ENCODE results near the gene RPL19. TPM values are rescaled to one million over a fixed set of nuclear protein-coding genes. Genes with fewer than 3 reads are reported as not detected.
A peak's percentile ranks its signal among the peaks of the same experiment; 100 is the strongest.

Gene RPL19
- total RNA-seq, 3 donors from 2014 or later = 1,315 to 1,492 (median 1,411) TPM

DNA sequence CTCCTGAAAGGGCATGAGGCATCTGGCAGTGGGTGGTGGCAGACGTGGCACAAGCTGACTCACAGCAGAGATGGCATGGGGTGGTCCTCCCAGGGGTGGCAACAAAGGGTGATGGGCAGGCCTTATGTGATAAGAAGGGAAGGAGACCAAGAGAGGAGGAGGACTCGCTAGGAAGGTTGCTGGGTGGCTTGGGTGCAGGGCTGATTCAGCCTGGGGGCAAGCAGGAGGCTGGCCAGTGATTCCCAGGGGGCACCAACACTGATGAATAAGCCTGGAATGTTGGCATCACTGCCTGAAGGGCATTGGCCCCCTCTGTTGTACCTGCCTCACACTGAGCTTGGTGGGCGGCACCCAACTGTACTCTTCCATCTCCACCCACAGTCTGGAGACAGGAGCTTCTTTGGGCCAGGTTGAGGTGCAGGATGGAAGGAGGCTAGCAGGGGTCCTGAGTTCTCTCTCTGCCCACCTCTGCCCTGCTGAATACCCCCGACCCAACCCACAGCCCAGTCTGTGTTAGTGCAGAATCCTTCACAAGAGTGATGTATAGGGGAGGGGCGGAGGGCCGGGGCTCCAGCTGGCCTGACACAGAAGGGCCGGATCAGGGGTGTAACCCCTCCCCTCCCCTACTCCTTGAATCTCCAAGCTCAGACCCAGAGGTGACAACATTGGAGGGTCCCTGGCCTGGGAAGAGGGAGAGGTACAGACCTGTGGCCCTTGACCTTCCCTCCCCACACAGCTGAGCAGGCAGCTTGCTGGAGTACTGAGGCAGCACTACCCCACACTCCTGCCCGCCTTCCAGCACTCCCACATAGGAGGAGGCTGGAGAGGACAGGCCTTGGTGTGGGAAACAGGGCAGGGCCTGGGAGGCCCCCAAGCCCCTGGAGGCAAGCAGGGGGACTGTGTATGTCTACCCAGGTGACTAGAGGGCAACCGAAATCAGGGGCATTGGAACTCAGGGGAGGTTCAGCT is 23.1 kb downstream of the RPL19 start:
- ATAC-seq = no peak
- DNase-seq = peak in 1 of 3 donors; percentile 25
- intact Hi-C loops (cut with DNase I, micrococcal nuclease) = no loop called here
- Histone ChIP-seq H3K9me3 (no peaks in the 10 kb centered on the region), H3K4me3 (no peak overlapping the region), H3K36me3 (ENCODE audit: low read depth) (no peaks in the 10 kb centered on the region), H3K4me1 (ENCODE audit: low read depth) (peaks cover 7% of the 10 kb centered on the region)
- TF ChIP-seq, protein P1, sequence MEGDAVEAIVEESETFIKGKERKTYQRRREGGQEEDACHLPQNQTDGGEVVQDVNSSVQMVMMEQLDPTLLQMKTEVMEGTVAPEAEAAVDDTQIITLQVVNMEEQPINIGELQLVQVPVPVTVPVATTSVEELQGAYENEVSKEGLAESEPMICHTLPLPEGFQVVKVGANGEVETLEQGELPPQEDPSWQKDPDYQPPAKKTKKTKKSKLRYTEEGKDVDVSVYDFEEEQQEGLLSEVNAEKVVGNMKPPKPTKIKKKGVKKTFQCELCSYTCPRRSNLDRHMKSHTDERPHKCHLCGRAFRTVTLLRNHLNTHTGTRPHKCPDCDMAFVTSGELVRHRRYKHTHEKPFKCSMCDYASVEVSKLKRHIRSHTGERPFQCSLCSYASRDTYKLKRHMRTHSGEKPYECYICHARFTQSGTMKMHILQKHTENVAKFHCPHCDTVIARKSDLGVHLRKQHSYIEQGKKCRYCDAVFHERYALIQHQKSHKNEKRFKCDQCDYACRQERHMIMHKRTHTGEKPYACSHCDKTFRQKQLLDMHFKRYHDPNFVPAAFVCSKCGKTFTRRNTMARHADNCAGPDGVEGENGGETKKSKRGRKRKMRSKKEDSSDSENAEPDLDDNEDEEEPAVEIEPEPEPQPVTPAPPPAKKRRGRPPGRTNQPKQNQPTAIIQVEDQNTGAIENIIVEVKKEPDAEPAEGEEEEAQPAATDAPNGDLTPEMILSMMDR (IDR thresholded peaks at IDR 0.05) = no peak

DNA sequence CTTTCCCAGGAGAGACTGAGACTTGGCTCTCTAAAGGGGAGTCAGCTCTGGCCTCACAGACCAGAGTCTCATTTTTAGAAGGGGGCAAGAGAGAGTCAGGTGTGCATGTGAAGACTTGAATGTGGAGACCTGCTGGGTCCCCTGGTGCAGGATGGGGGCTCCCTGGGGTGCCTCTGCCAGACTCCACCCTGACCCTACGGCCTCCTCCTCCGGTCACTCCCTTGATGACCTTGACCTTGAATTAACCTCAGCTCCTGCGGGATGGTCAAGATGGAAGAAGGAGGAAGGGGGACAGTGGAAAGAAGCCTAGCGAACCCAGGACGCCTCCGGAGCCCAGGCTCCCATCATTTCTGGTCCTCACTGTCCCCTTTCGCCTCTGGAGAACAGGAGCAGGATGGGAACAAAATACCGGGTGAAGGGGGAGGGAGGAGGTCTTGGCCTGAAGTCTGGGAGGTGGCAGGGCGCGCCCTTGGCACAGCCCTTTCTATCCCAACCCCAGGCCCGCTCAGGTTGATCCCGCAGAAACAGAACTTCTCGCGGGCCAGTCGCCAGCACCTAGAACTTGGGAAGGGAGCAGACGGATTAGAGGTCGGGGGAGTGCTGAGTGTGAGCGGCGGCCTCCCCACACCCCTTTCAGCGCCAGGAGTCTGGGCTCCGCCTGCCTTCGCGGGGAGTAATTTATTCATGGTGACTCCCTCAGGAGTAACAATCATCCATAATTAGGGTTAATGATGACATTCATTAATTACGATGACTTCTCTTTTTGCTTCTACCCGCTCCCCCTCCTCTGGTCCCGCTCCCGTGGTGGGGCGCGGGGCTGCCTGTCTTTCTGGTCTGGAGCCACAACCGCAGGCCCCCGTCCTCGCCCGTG is 24.1 kb downstream of the RPL19 start:
- DNase-seq (peak in 1 of 3 donors; percentile 27), ATAC-seq (no peak)
- no peak overlapping the region for H3K4me3 ChIP-seq
- peaks cover 7% of the 10 kb centered on the region for H3K4me1 ChIP-seq (ENCODE audit: low read depth)
- H3K36me3 ChIP-seq (ENCODE audit: low read depth) = no peaks in the 10 kb centered on the region
- intact Hi-C loops (cut with DNase I, micrococcal nuclease) = no loop called here
- TF ChIP-seq, protein P1 (IDR thresholded peaks at IDR 0.05) = no peak
- H3K9me3 ChIP-seq = no peaks in the 10 kb centered on the region

DNA sequence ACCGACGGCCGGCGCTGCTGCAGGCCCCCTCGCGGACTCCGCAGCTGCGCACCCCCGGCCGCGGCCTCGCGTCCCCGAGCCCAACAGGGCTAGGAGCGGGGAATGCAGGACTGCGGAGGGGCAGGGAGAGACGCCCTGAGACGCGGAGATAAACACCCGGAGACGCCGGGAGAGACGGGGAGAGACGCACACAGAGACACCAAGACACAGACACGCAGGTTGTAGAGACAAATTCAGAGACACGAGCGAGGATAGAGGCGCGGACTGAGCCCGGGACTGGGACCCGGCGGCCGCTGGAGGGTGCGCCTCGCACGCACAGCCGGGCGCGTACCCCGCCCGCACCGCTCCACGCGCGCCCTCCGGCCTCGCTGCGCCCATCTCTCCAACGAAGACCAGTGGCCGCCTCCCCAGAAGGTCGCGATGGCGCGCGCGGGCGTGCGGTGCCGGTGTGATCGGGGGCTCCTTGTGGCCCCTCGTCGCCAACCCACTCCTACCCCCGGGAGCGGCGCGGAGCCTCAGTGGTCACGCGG is 24.8 kb downstream of the RPL19 start:
- Histone ChIP-seq H3K4me3 (no peak overlapping the region), H3K36me3 (ENCODE audit: low read depth) (no peaks in the 10 kb centered on the region), H3K4me1 (ENCODE audit: low read depth) (peaks cover 7% of the 10 kb centered on the region), H3K9me3 (no peaks in the 10 kb centered on the region)
- intact Hi-C loops (cut with DNase I, micrococcal nuclease) = no loop called here
- TF ChIP-seq, protein P1 (IDR thresholded peaks at IDR 0.05) = no peak
- DNase-seq (peak in 1 of 3 donors; percentile 43), ATAC-seq (peak; percentile 24)

DNA sequence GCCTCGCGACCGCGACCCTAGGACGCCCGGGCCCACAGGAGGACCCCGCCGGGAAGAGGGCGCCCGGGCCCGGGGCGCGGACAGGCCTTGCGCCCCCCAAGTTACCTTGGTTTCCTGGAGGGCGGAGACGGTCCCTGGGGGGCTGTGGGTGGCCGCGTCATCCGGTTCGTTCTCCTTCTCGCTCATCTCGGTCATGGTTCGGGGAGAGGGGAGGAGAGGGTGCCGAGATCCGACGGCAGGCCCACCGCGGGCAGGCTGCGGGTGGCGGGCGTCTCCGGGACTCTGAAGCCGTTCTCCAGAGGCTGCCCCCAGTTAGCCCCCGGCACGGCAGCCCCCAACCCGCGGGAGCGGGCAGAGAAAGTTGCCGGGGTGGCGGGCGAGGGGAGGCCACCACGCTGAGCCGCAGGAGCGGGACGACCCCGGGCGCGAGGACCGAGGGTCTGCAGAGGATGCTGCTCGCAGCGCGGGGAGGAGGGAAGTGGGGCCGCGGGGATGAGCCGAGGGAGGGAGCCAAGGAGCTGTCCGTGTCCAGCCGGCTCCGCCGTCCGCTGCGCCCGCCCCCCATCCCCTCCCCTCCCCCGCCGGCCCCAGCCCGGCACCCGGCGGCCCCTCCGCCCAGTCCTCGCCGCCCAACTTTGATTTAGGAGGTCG is 25.4 kb downstream of the RPL19 start, which contains the start of gene STAC2:
TSS of gene STAC2 (minus strand) at position 638 of the 651 bp plus-strand sequence. CDS start at position 195, 443 bp downstream.
- TF ChIP-seq, protein P1 (IDR thresholded peaks at IDR 0.05) = no peak
- Histone ChIP-seq H3K4me3 (no peak within 1 kb of the TSS), H3K4me1 (ENCODE audit: low read depth) (peaks cover 7% of the 10 kb centered on the region), H3K36me3 (ENCODE audit: low read depth) (no peaks in the 10 kb centered on the region), H3K9me3 (no peaks in the 10 kb centered on the region)
- DNase-seq (peak in 1 of 3 donors; percentile 46), ATAC-seq (peak; percentile 23)
- intact Hi-C loops (cut with DNase I, micrococcal nuclease) = no loop called here
